Stomach smooth muscle (tissue), 2 donors: ENCODE data around the gene PPM1F.
"Not testable (repeated sequence)": the region's sequence is repeated elsewhere in the genome, so short reads cannot be mapped to it uniquely, and the experiment has no call there.

ENCODE experiments used
- H3K27ac ChIP-seq: one replicate; pipeline ENCODE4 v1.7.0; 2013; ENCODE audit warnings: mild to moderate bottlenecking, low read length, inconsistent platforms
- H3K27me3 ChIP-seq, 2 donors: one replicate each; pipeline ENCODE4 v1.7.0; 2013; ENCODE audit warnings: low read length in 2 of 2; ENCODE audit not compliant: insufficient read depth in 2 of 2, control insufficient read depth in 1 of 2
- H3K36me3 ChIP-seq, 2 donors: one replicate each; pipeline ENCODE4 v1.7.0; 2013; ENCODE audit warnings: low read length in 2 of 2; ENCODE audit not compliant: control insufficient read depth in 2 of 2, insufficient read depth in 2 of 2
- H3K4me1 ChIP-seq: one replicate; pipeline ENCODE4 v1.7.0; 2013; ENCODE audit warnings: low read length; ENCODE audit not compliant: control insufficient read depth, insufficient read depth
- H3K4me3 ChIP-seq, 2 donors: one replicate each; pipeline ENCODE4 v1.7.0; 2013; ENCODE audit warnings: low read length in 2 of 2
- H3K9ac ChIP-seq, 2 donors: one replicate each; pipeline ENCODE4 v1.7.0; 2013; ENCODE audit warnings: low read length in 2 of 2, mild to moderate bottlenecking in 1 of 2
- H3K9me3 ChIP-seq, 2 donors: one replicate each; pipeline ENCODE4 v1.7.0; 2013; ENCODE audit warnings: low read length in 2 of 2; ENCODE audit not compliant: control insufficient read depth in 2 of 2
- donor health status: healthy.
- donor health status: Pancreatic carcinoma.

Gene PPM1F

DNA sequence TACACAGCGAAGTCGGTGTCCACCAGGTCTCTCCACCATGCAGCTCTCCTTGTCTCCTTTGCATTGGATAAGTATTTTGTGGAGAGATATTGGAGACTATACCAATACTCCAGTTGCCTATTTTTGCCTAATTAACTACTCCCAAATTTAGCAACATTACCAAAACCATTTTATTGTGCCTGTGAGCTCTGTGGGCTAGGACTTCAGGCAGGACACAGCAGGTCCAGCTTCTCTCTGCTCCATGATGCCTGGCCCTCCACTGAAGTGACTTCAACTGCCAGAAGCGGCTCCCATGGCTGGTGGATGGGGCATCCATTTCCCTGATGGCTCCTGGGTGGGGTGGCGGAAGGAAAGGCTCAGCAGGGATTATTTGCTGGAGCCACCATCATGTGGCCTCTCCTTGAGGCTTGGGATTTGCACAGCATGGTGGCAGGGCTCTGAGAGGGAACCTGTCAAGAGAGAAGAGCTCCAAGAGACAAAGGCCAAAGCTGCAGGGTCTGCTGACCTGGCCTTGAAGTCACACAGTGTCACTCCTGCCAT lies 48.3 kb downstream of the PPM1F start:
- H3K9ac ChIP-seq = no peak overlapping the region
- H3K9me3 ChIP-seq = no peaks in the 10 kb centered on the region
- no peaks in the 10 kb centered on the region for H3K27me3 ChIP-seq
- no peak overlapping the region for H3K4me3 ChIP-seq
- no peak overlapping the region for H3K27ac ChIP-seq
- peaks cover 0 to 4% of the 10 kb centered on the region in 2 donors for H3K36me3 ChIP-seq
- H3K4me1 ChIP-seq = no peaks in the 10 kb centered on the region

GRCh38 chr22:21903283-21903682 lies 49.4 kb downstream of the PPM1F start:
- Histone ChIP-seq H3K36me3 (peaks cover 0 to 4% of the 10 kb centered on the region in 2 donors), H3K27me3 (no peaks in the 10 kb centered on the region), H3K4me3 (no peak overlapping the region), H3K9me3 (no peaks in the 10 kb centered on the region), H3K27ac (no peak overlapping the region), H3K9ac (no peak overlapping the region), H3K4me1 (no peaks in the 10 kb centered on the region)

DNA sequence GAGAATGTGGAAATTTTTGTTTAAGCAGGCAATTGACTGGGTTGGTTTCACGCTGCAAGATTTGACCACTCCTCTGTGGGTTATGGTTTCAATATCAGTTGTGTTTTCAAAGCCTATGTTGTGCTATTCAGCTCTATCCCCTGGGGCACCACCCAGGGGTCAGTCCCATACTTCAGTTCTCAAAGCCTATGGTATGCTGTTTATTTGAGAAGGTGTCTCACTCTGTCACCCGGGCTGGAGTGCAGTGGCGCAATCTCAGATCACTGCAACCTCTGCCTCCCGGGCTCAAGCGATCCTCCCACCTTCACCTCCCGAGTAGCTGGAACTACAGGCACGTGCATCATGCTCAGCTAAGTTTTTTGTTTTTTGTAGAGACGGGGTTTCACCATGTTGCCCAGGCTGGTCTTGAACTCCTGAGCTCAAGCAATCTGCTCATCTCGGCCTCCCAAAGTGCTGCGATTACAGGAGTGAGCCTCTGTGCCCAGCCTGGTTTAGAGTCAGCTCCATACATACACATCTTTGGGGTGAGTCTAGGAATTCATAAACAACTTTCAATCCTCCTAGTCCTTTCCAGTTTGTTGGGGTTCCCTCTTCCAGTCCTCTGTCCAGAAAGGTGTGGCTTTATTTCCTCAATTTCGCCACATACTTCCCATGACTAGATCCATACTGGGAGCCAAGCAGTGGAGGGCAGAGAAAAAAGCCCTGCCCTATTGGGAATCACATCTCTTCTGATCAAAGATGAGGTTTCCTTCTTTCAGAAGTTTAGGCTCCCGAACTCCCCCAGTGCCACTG lies 50.2 kb downstream of the PPM1F start:
- Histone ChIP-seq H3K9me3 (no peaks in the 10 kb centered on the region), H3K4me1 (no peaks in the 10 kb centered on the region), H3K9ac (no peak overlapping the region), H3K27me3 (no peaks in the 10 kb centered on the region), H3K4me3 (no peak overlapping the region), H3K36me3 (peaks cover 0 to 4% of the 10 kb centered on the region in 2 donors), H3K27ac (no peak overlapping the region)

- Histone ChIP-seq H3K4me1 (no peaks in the 10 kb centered on the region), H3K9me3 (peaks cover 0 to 6% of the 10 kb centered on the region in 2 donors), H3K36me3 (no peaks in the 10 kb centered on the region), H3K27me3 (no peaks in the 10 kb centered on the region), H3K4me3 (no peak overlapping the region), H3K27ac (no peak overlapping the region), H3K9ac (no peak overlapping the region)
These were observed 54.2 kb downstream of the PPM1F start for GRCh38 chr22:21898354-21898896.

DNA sequence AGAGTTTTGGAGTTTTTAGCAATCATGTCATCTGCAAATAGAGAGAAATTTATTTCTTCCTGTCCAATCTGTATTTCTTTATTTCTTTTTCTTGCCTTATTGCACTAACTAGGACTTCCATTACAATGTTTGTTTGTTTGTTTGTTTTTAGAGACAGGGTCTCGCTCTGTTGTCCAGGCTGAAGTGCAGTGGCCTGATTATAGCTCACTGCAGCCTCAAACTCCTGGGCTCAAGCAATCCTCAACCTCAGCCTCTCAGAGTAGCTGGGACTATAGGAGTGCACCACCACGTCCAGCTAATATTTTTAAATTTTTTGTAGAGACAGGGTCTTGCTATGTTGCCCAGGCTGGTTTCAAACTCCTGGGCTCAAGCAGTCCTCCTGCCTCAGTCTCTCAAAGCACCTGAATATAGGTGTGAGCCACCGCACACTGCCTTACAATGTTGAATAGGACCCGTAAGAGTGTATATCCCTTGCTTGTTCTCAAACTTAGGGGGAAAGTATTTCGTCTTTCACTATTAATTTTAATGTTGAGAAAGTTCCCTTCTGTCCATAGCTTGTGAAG lies 55.6 kb downstream of the PPM1F start:
- H3K9ac ChIP-seq = no peak overlapping the region
- no peak overlapping the region for H3K4me3 ChIP-seq
- no peaks in the 10 kb centered on the region for H3K36me3 ChIP-seq
- peaks cover 0 to 6% of the 10 kb centered on the region in 2 donors for H3K9me3 ChIP-seq
- no peaks in the 10 kb centered on the region for H3K27me3 ChIP-seq
- no peak overlapping the region for H3K27ac ChIP-seq
- H3K4me1 ChIP-seq = no peaks in the 10 kb centered on the region

DNA sequence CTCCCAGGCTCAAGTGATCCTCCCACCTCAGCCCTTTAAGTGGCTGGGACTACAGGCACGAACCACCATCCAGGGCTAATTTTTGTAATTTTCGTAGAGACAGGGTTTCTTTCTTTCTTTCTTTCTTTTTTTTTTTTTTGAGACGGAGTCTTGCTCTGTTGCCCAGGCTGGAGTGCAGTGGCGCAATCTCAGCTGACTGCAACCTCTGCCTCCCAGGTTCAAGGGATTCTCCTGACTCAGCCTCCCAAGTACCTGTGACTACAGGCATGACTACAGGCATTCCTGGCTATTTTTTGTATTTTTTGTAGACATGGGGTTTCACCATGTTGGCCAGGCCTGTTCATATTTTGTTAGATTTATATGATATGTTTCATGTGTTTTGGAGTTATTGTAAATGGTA lies 56.4 kb downstream of the PPM1F start:
- not testable (repeated sequence) for H3K27me3 ChIP-seq, H3K36me3 ChIP-seq, H3K9ac ChIP-seq, H3K4me3 ChIP-seq, H3K4me1 ChIP-seq, H3K9me3 ChIP-seq, H3K27ac ChIP-seq

GRCh38 chr22:21894799-21895198 lies 57.8 kb downstream of the PPM1F start:
- Histone ChIP-seq H3K9me3 (peaks cover 0 to 6% of the 10 kb centered on the region in 2 donors), H3K36me3 (no peaks in the 10 kb centered on the region), H3K4me3 (no peak overlapping the region), H3K27me3 (no peaks in the 10 kb centered on the region), H3K9ac (no peak overlapping the region), H3K27ac (no peak overlapping the region), H3K4me1 (no peaks in the 10 kb centered on the region)

DNA sequence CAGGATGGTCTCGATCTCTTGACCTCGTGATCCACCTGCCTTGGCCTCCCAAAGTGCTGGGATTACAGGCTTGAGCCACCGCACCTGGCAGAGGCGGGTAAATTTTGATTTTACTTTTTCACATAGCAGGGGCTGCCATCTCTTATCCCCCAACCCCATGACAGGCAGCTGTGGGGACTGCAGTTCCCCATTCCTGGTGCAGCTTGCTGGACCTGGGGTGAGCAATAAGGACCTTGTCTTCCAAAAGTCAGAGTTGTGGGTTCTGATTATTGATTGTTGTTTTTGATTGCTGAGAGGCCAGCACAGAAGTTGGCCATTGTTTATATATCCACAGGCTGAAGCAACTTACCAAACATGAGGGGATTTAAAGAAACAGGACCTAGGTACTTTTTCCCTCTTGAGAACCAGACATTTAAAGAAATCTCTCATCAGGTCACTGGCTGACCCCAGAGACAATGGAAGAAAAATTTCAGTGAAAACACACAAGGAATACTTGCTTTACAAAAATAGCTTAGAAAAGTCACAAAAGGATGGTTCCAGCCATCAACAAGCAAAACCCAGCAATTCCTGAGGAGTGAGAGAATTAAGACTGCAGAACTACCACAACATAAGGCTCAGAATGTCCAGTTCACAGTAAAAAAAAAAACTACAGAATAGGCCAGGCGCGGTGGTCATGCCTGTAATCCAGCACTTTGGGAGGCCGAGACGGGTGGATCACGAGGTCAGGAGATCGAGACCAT lies 63.2 kb downstream of the PPM1F start:
- no peaks in the 10 kb centered on the region for H3K9me3 ChIP-seq
- no peaks in the 10 kb centered on the region for H3K27me3 ChIP-seq
- no peaks in the 10 kb centered on the region for H3K36me3 ChIP-seq
- no peaks in the 10 kb centered on the region for H3K4me1 ChIP-seq
- no peak overlapping the region for H3K9ac ChIP-seq
- no peak overlapping the region for H3K27ac ChIP-seq
- no peak overlapping the region for H3K4me3 ChIP-seq

DNA sequence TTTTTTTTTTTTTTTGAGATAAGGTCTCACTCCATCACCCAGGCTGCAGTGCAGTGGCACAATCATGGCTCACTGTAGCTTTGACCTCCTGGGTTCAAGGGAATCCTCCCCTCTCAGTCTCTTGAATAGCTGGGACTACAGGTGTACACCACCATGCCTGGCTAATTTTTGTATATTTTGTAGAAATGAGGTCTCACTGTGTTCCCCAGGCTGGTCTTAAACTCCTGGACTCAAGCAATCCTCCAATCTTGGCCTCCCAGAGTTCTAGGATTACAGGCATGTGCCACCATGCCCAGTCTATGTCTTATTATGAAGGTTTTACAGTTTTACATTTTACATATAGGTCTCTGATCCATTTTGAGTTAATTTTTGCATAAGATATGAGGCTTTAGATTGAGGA lies 64.8 kb downstream of the PPM1F start:
- Histone ChIP-seq H3K27me3 (no peaks in the 10 kb centered on the region), H3K4me3 (no peak overlapping the region), H3K9me3 (no peaks in the 10 kb centered on the region), H3K36me3 (no peaks in the 10 kb centered on the region), H3K4me1 (no peaks in the 10 kb centered on the region), H3K27ac (no peak overlapping the region), H3K9ac (no peak overlapping the region)

DNA sequence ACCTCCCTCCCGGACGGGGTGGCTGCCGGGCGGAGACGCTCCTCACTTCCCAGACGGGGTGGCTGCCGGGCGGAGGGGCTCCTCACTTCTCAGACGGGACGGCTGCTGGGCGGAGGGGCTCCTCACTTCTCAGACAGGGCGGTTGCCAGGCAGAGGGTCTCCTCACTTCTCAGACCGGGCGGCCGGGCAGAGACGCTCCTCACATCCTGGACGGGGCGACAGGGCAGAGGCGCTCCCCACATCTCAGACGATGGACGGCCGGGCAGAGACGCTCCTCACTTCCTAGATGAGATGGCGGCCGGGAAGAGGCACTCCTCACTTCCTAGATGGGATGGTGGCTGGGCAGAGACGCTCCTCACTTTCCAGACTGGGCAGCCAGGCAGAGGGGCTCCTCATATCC lies 68.7 kb downstream of the PPM1F start:
- not testable (repeated sequence) for H3K9ac ChIP-seq, H3K36me3 ChIP-seq, H3K9me3 ChIP-seq, H3K27ac ChIP-seq, H3K4me3 ChIP-seq, H3K27me3 ChIP-seq, H3K4me1 ChIP-seq
